ENCODE results near the gene RXRG.

Gene RXRG

DNA sequence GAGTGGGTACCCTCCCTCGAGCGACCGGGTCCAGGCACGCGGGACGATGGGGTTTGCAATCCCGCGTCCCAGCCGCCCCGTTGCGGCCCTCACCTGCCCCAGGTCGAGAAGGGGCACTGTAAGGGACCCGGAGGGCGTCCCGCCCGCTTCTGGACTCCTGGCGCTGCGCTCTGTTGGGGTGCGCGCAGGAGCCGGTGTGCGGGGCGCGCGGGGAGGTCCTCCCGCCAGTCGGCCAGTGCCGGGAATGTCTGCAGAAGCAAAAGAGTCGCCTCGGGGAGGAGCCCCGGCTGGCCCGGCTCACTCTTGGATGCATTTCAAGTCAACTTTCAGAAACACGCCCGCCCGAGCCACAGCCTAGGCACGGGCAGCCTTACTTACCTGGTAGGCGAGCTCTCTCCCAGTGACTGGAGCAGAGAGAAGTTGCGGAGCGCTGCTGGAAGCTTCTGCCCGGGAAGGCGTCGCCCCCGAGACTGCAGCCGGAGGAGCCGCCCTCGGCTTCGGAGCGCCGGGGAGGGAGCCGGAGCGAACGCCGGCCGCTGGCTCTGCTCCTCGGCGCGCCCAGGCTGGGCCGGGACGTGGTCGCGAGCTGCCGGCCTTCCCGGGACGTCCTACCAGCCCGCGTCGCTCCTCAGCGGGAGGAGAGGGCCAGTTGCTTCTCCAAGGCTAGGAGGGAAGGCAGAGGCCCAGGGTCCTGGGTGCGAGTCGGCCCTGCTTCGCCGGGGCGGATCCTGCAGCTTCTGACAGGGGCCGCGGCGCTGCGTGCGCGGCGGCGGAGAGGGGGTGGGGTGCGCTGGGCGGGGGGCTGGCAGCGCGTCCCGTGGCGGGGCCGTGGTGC lies 88.7 kb downstream of the RXRG start, which contains the start of gene LMX1A:
Gene LMX1A, minus strand, starts transcription at position 739 of the 835 bp plus-strand sequence. CDS start 1,156 bp downstream, outside the sequence.
- H3K9me2 ChIP-seq (replicated peaks; ENCODE audit: insufficient read depth, low read length), result no peaks in the 10 kb centered on the region
- no peak within 1 kb of the TSS for H3K4me3 ChIP-seq (ENCODE audit: low read length)
- no peak within 1 kb of the TSS for H2AFZ ChIP-seq (ENCODE audit: low read length)
- no peaks in the 10 kb centered on the region for H3K9me3 ChIP-seq (replicated peaks; ENCODE audit: insufficient read depth, low read length)
- H3K79me2 ChIP-seq (ENCODE audit: low read length), result no peaks in the 10 kb centered on the region
- H3K9ac ChIP-seq (ENCODE audit: low read length), result no peak within 1 kb of the TSS
- no peak within 1 kb of the TSS for H3K4me2 ChIP-seq (ENCODE audit: low read depth, low read length)
- H4K20me1 ChIP-seq (ENCODE audit: insufficient read depth, low read length), result no peaks in the 10 kb centered on the region
- no peak within 1 kb of the TSS for H3K27ac ChIP-seq (ENCODE audit: low read length)
- peaks cover 25% of the 10 kb centered on the region for H3K27me3 ChIP-seq (replicated peaks; ENCODE audit: insufficient read depth, low read length)
- H3K4me1 ChIP-seq (ENCODE audit: low read length), result no peaks in the 10 kb centered on the region
- DNase-seq, result no peak
- no peaks in the 10 kb centered on the region for H3K36me3 ChIP-seq (replicated peaks; ENCODE audit: insufficient read depth, low read length)
- TF ChIP-seq EZH2phosphoT487 (IDR thresholded peaks at IDR 0.05; ENCODE audit: low read length) (no peak), EZH2 (optimal IDR thresholded peaks at IDR 0.05; ENCODE audit: low read depth, low read length) (no peak)
- TF ChIP-seq, protein P1, sequence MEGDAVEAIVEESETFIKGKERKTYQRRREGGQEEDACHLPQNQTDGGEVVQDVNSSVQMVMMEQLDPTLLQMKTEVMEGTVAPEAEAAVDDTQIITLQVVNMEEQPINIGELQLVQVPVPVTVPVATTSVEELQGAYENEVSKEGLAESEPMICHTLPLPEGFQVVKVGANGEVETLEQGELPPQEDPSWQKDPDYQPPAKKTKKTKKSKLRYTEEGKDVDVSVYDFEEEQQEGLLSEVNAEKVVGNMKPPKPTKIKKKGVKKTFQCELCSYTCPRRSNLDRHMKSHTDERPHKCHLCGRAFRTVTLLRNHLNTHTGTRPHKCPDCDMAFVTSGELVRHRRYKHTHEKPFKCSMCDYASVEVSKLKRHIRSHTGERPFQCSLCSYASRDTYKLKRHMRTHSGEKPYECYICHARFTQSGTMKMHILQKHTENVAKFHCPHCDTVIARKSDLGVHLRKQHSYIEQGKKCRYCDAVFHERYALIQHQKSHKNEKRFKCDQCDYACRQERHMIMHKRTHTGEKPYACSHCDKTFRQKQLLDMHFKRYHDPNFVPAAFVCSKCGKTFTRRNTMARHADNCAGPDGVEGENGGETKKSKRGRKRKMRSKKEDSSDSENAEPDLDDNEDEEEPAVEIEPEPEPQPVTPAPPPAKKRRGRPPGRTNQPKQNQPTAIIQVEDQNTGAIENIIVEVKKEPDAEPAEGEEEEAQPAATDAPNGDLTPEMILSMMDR (IDR thresholded peaks at IDR 0.05; ENCODE audit: low read length), result no peak
- no peaks in the 10 kb centered on the region for H3F3A ChIP-seq (ENCODE audit: insufficient read depth, low read length)

DNA sequence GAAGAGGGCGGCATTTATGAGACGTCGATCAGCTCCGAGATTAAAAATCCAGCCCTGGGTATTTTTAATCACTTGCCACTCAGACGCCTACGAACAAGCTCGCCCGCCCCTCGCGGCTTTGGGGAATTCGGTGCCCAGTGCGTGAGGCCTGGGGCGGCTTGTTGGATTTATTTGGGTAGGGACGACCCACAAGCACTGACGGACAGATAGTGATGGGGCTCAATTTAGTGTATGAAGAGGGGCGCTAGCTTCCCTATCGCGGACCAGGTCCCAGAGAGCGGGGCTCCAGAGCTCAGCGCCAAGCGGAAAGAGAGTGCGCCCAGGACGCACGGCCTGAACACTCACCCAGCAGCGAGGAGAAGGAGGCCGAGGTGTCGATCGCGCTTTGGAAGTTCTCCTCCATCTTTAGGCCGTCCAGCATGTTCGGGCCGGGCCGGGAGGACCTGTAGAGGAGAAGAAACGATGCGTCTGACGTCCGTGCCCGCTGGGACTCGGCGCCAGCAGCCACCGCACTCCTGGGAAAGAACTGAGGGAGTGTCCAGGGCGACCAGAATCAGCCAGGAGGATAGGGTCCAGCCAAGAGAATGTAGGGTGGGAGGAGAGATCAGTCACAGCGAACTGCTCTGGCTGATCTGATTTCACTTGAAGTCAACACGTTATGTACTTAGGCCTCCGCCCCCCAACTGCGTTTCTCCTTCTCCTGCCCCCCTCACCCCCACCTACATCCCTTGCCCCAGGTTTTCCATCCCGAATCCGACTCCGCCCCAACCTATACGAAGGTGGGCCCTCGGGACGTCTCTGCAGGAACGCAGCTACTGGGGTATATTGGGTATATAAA lies 89.6 kb downstream of the RXRG start:
- TF ChIP-seq, protein P1 (IDR thresholded peaks at IDR 0.05; ENCODE audit: low read length), result no peak
- TF ChIP-seq EZH2 (optimal IDR thresholded peaks at IDR 0.05; ENCODE audit: low read depth, low read length) (no peak), EZH2phosphoT487 (IDR thresholded peaks at IDR 0.05; ENCODE audit: low read length) (no peak)

DNA sequence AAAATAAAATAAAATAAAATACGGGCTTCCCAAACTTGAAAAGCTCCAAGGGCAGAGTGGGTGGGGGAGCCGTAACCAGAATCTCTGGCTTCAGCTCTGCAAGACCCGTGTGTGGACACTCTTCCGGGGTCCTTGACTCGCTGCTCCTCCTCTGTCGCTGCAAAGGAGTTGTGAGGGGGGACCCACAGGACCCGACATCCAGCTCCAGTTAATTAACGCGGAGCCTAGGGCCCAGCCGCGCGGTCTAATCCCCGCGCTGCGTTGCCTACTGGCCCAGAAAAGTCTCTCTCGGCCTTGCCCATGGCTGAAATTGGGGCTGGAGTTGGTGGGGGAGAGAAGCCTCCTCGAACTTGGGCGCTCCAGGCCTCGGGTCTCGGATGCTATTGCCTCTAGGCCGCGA lies 90.2 kb downstream of the RXRG start:
- H3K36me3 ChIP-seq (replicated peaks; ENCODE audit: insufficient read depth, low read length), result no peaks in the 10 kb centered on the region
- H4K20me1 ChIP-seq (ENCODE audit: insufficient read depth, low read length), result no peaks in the 10 kb centered on the region
- no peak overlapping the region for H3K4me2 ChIP-seq (ENCODE audit: low read depth, low read length)
- H3K27ac ChIP-seq (ENCODE audit: low read length), result no peak overlapping the region
- no peak overlapping the region for H3K4me3 ChIP-seq (ENCODE audit: low read length)
- no peaks in the 10 kb centered on the region for H3K9me2 ChIP-seq (replicated peaks; ENCODE audit: insufficient read depth, low read length)
- no peaks in the 10 kb centered on the region for H3K4me1 ChIP-seq (ENCODE audit: low read length)
- TF ChIP-seq EZH2phosphoT487 (IDR thresholded peaks at IDR 0.05; ENCODE audit: low read length) (no peak), EZH2 (optimal IDR thresholded peaks at IDR 0.05; ENCODE audit: low read depth, low read length) (no peak)
- TF ChIP-seq, protein P1 (IDR thresholded peaks at IDR 0.05; ENCODE audit: low read length), result no peak
- no peaks in the 10 kb centered on the region for H3K79me2 ChIP-seq (ENCODE audit: low read length)
- H3K9me3 ChIP-seq (replicated peaks; ENCODE audit: insufficient read depth, low read length), result no peaks in the 10 kb centered on the region
- no peak overlapping the region for H2AFZ ChIP-seq (ENCODE audit: low read length)
- H3K9ac ChIP-seq (ENCODE audit: low read length), result no peak overlapping the region
- H3F3A ChIP-seq (ENCODE audit: insufficient read depth, low read length), result no peaks in the 10 kb centered on the region
- DNase-seq, result no peak
- peaks cover 25% of the 10 kb centered on the region for H3K27me3 ChIP-seq (replicated peaks; ENCODE audit: insufficient read depth, low read length)

More for the DNA sequence above, 89.6 kb downstream of the RXRG start:
- Histone ChIP-seq H3K4me2 (ENCODE audit: low read depth, low read length) (no peak overlapping the region), H3K9me2 (replicated peaks; ENCODE audit: insufficient read depth, low read length) (no peaks in the 10 kb centered on the region), H3K9me3 (replicated peaks; ENCODE audit: insufficient read depth, low read length) (no peaks in the 10 kb centered on the region), H3K27me3 (replicated peaks; ENCODE audit: insufficient read depth, low read length) (peaks cover 25% of the 10 kb centered on the region), H3K4me1 (ENCODE audit: low read length) (no peaks in the 10 kb centered on the region), H3K79me2 (ENCODE audit: low read length) (no peaks in the 10 kb centered on the region), H3F3A (ENCODE audit: insufficient read depth, low read length) (no peaks in the 10 kb centered on the region), H2AFZ (ENCODE audit: low read length) (no peak overlapping the region), H3K9ac (ENCODE audit: low read length) (no peak overlapping the region), H4K20me1 (ENCODE audit: insufficient read depth, low read length) (no peaks in the 10 kb centered on the region), H3K36me3 (replicated peaks; ENCODE audit: insufficient read depth, low read length) (no peaks in the 10 kb centered on the region), H3K4me3 (ENCODE audit: low read length) (no peak overlapping the region), H3K27ac (ENCODE audit: low read length) (no peak overlapping the region)
- no peak for DNase-seq
